Transverse colon (tissue), 4 donors: Measurements from ENCODE around the gene NUP62CL.

ENCODE experiments used
- EP300 ChIP-seq: sonication (generic); formaldehyde crosslinking; IDR thresholded peaks from one replicate; pipeline ENCODE4 v1.6.1; 2017; ENCODE audit warnings: antibody characterized with exemption, low read depth
- POLR2AphosphoS5 ChIP-seq, 3 donors: sonication (generic); formaldehyde crosslinking; IDR thresholded peaks; one replicate each; pipeline ENCODE4 v1.6.1; 2016; ENCODE audit warnings: antibody characterized with exemption in 3 of 3
- TF ChIP-seq, protein P1 (sequence below), 5 experiments: fragments of 200-600 bp in 3 of 5; fragments of 450-650 bp in 2 of 5; sonication (generic) in 3 of 5; IDR thresholded peaks; 1 replicate in 2 of 5; 2 replicates in 3 of 5; pipeline ENCODE4 v1.5.1; 2016 to 2017; ENCODE audit warnings: antibody characterized with exemption in 5 of 5, inconsistent platforms in 3 of 5, mild to moderate bottlenecking in 2 of 5, moderate library complexity in 1 of 5

DNA sequence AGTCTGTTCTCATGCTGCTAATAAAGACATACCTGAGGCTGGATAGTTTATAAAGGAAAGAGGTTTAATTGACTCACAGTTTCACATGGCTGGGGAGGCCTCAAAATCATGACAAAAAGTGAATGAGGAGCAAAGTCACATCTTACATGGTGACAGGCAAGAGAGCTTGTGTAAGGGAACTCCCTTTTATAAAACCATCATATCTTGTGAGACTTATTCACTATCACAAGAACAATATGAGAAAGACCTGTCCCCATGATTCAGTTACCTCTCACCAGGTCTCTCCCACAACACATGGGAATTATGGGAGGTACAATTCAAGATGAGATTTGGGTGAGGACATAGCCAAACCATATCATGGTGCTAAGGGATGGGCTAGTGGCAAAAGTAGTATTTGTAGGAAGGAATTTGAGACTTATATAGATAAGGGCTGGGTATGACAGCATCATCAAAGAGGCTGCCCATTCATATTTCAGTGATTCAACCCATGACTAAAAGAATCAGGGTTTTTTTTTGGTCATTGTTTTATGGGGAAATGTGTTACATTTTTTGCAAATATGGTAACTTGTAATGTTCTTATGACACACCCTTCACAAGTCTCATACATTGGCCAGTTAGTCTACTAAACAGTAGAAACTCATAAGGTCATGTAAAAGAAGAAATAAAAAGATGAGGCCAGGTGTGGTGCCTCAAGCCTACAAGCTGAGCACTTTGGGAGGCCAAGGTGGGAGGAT is 34.7 kb downstream of the NUP62CL start:
- TF ChIP-seq, protein P1, sequence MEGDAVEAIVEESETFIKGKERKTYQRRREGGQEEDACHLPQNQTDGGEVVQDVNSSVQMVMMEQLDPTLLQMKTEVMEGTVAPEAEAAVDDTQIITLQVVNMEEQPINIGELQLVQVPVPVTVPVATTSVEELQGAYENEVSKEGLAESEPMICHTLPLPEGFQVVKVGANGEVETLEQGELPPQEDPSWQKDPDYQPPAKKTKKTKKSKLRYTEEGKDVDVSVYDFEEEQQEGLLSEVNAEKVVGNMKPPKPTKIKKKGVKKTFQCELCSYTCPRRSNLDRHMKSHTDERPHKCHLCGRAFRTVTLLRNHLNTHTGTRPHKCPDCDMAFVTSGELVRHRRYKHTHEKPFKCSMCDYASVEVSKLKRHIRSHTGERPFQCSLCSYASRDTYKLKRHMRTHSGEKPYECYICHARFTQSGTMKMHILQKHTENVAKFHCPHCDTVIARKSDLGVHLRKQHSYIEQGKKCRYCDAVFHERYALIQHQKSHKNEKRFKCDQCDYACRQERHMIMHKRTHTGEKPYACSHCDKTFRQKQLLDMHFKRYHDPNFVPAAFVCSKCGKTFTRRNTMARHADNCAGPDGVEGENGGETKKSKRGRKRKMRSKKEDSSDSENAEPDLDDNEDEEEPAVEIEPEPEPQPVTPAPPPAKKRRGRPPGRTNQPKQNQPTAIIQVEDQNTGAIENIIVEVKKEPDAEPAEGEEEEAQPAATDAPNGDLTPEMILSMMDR (IDR thresholded peaks at IDR 0.05), result no peak
- TF ChIP-seq EP300, result no peak
- no peak for TF ChIP-seq POLR2AphosphoS5 (IDR thresholded peaks at IDR 0.05)
